Measurements from ENCODE around the gene GNAI1. TPM values are rescaled to one million over a fixed set of nuclear protein-coding genes. Genes with fewer than 3 reads are reported as not detected.

The GNAI1 gene
- total RNA-seq, 1 donor, result 73.8 TPM

DNA sequence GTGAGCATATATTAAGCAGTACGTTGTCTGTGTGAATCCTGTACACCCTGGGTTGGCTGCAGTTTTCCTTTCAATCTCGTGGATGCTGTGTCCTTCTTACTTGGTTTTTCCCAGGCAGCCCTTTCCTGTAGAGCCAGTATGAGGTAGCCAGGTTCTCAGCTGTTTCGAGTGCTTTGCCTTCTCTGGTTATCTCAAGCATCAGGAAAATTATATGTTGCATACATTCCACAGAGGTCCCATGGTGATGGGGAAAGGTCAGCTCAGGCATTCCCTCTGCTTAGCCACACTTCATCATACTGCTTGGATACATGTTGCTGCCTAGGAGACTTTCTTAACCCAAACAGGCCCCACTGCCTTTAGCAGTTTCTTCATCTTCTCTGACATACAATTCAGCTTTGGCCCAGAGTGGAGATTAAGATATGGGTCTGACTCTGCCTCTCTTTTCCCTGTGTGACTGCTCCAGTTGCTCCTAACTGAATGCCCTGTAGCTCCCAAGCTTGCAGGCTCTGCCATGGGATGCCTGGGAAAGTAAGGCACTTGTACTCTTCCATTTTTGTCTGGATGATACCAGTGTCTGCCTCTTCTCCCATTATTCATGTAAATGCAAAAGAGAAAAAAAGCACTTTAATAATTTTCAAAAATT lies 11.3 kb downstream of the GNAI1 start:
- peak; percentile 94 for DNase-seq (ENCODE audit: low read depth)
- H3K4me3 ChIP-seq (ENCODE audit: low read depth, low read length), result peak overlapping the region; percentile 20
- TF ChIP-seq, protein P1, sequence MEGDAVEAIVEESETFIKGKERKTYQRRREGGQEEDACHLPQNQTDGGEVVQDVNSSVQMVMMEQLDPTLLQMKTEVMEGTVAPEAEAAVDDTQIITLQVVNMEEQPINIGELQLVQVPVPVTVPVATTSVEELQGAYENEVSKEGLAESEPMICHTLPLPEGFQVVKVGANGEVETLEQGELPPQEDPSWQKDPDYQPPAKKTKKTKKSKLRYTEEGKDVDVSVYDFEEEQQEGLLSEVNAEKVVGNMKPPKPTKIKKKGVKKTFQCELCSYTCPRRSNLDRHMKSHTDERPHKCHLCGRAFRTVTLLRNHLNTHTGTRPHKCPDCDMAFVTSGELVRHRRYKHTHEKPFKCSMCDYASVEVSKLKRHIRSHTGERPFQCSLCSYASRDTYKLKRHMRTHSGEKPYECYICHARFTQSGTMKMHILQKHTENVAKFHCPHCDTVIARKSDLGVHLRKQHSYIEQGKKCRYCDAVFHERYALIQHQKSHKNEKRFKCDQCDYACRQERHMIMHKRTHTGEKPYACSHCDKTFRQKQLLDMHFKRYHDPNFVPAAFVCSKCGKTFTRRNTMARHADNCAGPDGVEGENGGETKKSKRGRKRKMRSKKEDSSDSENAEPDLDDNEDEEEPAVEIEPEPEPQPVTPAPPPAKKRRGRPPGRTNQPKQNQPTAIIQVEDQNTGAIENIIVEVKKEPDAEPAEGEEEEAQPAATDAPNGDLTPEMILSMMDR (IDR thresholded peaks at IDR 0.05; ENCODE audit: insufficient read depth, low read depth, low read length), result no peak

DNA sequence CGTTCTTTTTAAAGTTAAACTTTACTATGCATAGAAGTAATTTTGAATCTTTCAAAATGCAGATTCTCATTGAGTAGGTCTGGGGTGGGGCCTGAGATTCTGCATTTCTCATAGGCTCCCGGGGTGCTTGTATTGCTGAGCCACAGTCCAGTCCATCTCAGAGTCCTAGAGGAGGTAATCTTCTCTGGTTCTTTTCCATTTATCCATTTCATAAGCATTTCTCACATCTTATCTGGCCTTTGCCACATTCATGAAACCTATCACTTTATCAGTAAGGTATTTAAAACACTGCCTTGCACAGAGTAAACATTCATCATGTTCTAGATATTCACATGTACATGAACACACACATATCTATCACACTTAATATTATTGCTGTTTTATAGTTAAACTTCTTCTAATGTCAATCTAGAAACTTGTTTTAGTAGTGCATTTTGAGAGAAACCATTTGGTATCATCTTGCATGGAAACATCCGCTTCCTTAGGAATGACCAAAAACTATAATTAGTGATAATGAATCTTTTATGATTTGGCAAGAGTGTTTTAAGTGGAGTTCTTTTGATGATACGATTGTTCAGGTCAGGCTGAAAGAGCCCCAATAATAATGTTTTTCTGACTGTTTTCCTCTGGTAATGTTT lies 12.0 kb downstream of the GNAI1 start:
- TF ChIP-seq, protein P1 (IDR thresholded peaks at IDR 0.05; ENCODE audit: insufficient read depth, low read depth, low read length), result no peak
- no peak overlapping the region for H3K4me3 ChIP-seq (ENCODE audit: low read depth, low read length)
- DNase-seq (ENCODE audit: low read depth), result peak; percentile 77

DNA sequence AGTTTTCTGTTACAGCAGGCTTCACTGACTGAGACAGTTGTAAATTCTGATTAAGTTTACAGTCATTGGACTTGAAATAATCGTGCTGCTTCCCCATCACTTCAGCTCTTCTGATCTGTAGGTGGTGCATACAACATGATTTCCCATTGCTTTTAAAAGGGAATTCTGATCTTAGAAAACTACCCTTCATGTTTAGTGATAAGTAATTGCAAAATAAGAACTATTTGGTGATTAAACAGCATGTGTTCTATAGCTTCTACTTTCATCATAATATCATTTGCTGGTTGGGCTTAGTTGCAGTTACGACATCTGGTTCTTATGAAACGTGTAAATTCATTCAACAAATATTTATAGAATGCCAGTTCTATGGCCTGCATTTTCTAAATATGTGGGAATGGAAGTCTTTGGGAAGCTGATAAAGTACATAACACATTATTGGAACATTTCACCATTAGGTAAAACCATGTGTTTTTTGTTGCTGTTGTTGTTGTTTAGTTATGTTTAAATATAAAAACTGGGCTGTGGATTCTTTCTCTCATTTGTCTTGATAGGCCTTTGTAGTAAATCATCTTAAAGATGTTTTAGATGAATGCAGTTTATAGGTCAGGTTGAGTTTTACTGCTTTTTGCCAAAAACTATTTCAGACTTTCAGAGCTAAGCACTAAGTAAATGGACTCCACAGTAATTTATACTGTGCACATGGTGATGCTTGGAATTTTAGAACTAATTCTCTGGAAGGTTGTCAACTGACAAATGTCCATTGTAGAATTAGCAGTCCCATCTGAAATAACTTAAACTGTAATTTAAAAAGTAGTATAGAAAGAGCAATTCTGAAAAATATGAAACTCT lies 13.1 kb downstream of the GNAI1 start:
- TF ChIP-seq, protein P1 (IDR thresholded peaks at IDR 0.05; ENCODE audit: insufficient read depth, low read depth, low read length), result no peak
- peak overlapping the region; percentile 16 for H3K4me3 ChIP-seq (ENCODE audit: low read depth, low read length)
- DNase-seq (ENCODE audit: low read depth), result peak; percentile 98

DNA sequence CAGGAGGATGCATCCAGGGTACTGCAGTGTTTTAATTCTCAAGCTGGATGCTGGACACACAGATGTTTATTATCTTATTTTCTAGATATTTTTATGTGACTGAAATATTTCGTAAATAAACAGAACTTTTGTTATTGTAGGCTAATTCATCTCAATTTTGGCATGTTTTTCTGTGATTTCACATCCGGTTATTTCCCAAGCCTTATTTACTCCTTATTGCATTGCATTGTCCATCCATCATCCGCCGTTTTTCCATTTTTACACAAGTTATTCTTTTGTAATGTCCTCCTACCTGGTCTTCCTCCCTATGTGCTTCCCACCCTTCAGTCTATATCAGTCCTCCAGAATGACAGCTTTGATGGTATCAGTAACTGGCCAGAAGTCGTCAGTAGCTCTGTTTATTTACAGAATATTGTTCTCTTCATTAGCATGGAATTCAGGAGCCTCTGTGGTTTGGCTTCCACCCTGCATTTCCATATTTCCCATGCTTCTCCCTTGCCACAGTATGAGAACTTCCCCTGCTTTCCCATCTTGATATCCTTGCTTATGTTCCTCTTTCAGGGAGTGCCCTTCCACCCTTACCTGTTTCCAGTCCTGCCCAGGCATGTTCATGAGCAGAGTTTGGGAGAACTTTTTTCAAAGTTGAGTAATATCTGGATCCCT lies 16.1 kb downstream of the GNAI1 start:
- DNase-seq (ENCODE audit: low read depth), result peak; percentile 82
- no peak overlapping the region for H3K4me3 ChIP-seq (ENCODE audit: low read depth, low read length)
- TF ChIP-seq, protein P1 (IDR thresholded peaks at IDR 0.05; ENCODE audit: insufficient read depth, low read depth, low read length), result no peak

DNA sequence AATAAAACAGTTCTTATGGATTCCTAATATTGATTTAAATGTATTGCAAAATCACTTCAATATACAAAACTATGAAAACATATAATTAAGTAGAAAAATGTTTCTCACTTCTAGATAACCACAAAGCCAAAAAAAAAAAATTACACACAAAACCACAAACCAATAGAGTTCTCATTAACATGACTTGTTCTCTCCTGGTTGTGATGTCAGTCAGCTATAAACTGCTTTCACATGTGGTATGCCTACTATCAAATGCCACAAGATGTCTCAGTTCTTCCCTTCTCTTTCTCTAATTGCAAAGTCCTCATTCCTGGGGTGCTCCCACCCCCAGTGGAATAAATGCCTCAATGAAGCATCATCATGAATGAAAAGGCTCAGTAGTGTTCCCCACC lies 16.6 kb downstream of the GNAI1 start:
- TF ChIP-seq, protein P1 (IDR thresholded peaks at IDR 0.05; ENCODE audit: insufficient read depth, low read depth, low read length), result no peak
- DNase-seq (ENCODE audit: low read depth), result peak; percentile 87
- H3K4me3 ChIP-seq (ENCODE audit: low read depth, low read length), result no peak overlapping the region

DNA sequence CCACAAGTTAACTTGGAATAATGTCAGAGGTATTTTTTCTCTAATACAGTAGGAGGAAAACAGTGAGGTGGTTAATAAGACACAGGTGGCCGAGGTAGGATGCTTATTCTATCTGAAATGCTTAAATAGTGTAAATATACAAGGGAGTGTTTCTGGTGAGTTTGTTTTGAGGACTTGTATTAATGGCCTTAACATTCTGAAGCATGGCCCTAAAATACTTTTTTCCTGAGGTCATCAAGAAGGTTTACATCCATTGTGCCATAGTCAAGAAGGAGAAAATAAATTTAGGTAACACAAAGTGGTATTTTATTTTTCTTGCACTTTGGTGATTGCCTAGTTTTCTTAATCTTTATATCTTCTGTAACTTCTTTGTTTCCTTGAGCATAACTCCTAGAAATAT lies 18.8 kb downstream of the GNAI1 start:
- no peak for DNase-seq (ENCODE audit: low read depth)
- TF ChIP-seq, protein P1 (IDR thresholded peaks at IDR 0.05; ENCODE audit: insufficient read depth, low read depth, low read length), result no peak
- no peak overlapping the region for H3K4me3 ChIP-seq (ENCODE audit: low read depth, low read length)

Data from fibroblast of villous mesenchyme (primary cell).